HepG2 (cell line): ENCODE results near the gene SNCAIP. TPM values are rescaled to one million over a fixed set of nuclear protein-coding genes. Genes with fewer than 3 reads are reported as not detected.

Experiments used
- ATAC-seq: fragments of 200-7000 bp; cut with Tn5 transposase; 3 replicates; pipeline ENCODE4 v1.9.1; 2020; ENCODE audit warnings: mild to moderate bottlenecking, moderate library complexity
- BruUV-seq: library from RNA; stranded (reverse); fragments of 400-500 nt; replicated peaks from 2 replicates; lab custom pipeline; 2021; lab: Mats Ljungman, UMichigan
- CTCF ChIA-PET: fragments of 300-600 bp; formaldehyde crosslinking; extraction: SDS; loops from one replicate; lab custom pipeline; 2021; ENCODE audit warnings: low total read pairs, inconsistent platforms, low intra/inter-chr PET ratio; lab: Yijun Ruan, JAX
- POLR2A ChIA-PET: fragments of 350-600 bp; sonication (Branson Sonifier 250); formaldehyde crosslinking; loops from one replicate; lab custom pipeline; 2020; ENCODE audit warnings: antibody characterized with exemption, inconsistent platforms; lab: Yijun Ruan, JAX
- DNase-seq: peaks from one replicate; pipeline ENCODE4 v3.0.0-alpha.2; 2015; ENCODE audit warnings: low spot score
- FAIRE-seq: peaks from 3 replicates; lab custom pipeline; 2011; peaks lifted over from hg19 to GRCh38; lab: Jason Lieb, UNC
- H2AFZ ChIP-seq: one replicate; pipeline ENCODE4 v1.6.1; 2011; ENCODE audit warnings: low read length, inconsistent platforms
- H3K27ac ChIP-seq: fragments of 300-600 bp; 3 replicates; pipeline ENCODE4 v1.8.0; 2011; ENCODE audit warnings: mixed run types, mild to moderate bottlenecking, mixed read lengths, low read length, inconsistent platforms; ENCODE audit not compliant: insufficient read depth; ENCODE audit errors: extremely low read length
- H3K27me3 ChIP-seq, 2 experiments: fragments of 200-600 bp in 1 of 2; 2 replicates in 1 of 2; 3 replicates in 1 of 2; pipeline versions ENCODE4 v1.6.0 to v1.8.0; 2011; ENCODE audit warnings: low read length in 2 of 2, mild to moderate bottlenecking in 2 of 2, moderate library complexity in 2 of 2, inconsistent platforms in 1 of 2; ENCODE audit not compliant: insufficient read depth in 2 of 2, control insufficient read depth in 1 of 2
- H3K36me3 ChIP-seq, 2 experiments: fragments of 200-600 bp in 1 of 2; replicated peaks in 1 of 2; 2 replicates in 1 of 2; 3 replicates in 1 of 2; pipeline versions ENCODE4 v1.5.1 to v1.8.0; 2011; ENCODE audit warnings: low read length in 2 of 2, inconsistent platforms in 1 of 2; ENCODE audit not compliant: insufficient read depth in 2 of 2, control insufficient read depth in 1 of 2
- H3K4me1 ChIP-seq: 2 replicates; pipeline ENCODE4 v1.5.1; 2012; ENCODE audit warnings: low read length, inconsistent platforms; ENCODE audit not compliant: insufficient read depth
- H3K4me2 ChIP-seq: 2 replicates; pipeline ENCODE4 v1.6.0; 2011; ENCODE audit warnings: low read depth, low read length, inconsistent platforms
- H3K4me3 ChIP-seq, 3 experiments: fragments of 200-600 bp in 1 of 3; sonication (generic), shearing (Covaris generic) in 1 of 3; replicated peaks in 1 of 3; 2 replicates each; pipeline ENCODE4 v1.5.1; 2011 to 2016; ENCODE audit warnings: low read length in 3 of 3, inconsistent platforms in 2 of 3, low read depth in 2 of 3, mild to moderate bottlenecking in 2 of 3, control low read depth in 1 of 3, mixed read lengths in 1 of 3; ENCODE audit not compliant: insufficient read depth in 1 of 3
- H3K79me2 ChIP-seq: one replicate; pipeline ENCODE4 v1.6.1; 2011; ENCODE audit warnings: low read length, inconsistent platforms; ENCODE audit not compliant: insufficient read depth
- H3K9ac ChIP-seq: 2 replicates; pipeline ENCODE4 v1.6.0; 2011; ENCODE audit warnings: mild to moderate bottlenecking, low read depth, low read length, inconsistent platforms; ENCODE audit not compliant: insufficient read depth
- H3K9me3 ChIP-seq: 2 replicates; pipeline ENCODE4 v1.5.1; 2012; ENCODE audit warnings: mild to moderate bottlenecking, low read length
- H4K20me1 ChIP-seq: 2 replicates; pipeline ENCODE4 v1.6.0; 2011; ENCODE audit warnings: inconsistent platforms, mild to moderate bottlenecking, low read length, moderate library complexity; ENCODE audit not compliant: insufficient read depth
- BORCS8-MEF2B ChIP-seq: sonication (generic); formaldehyde crosslinking; IDR thresholded peaks from 2 replicates; pipeline ENCODE4 v1.8.0; 2022; ENCODE audit warnings: mild to moderate bottlenecking, missing genetic modification reagents
- FOXO1 ChIP-seq: sonication (generic); formaldehyde crosslinking; IDR thresholded peaks from 2 replicates; pipeline ENCODE4 v1.4.0; 2020; ENCODE audit warnings: missing genetic modification reagents
- IRF2 ChIP-seq: IDR thresholded peaks from 2 replicates; pipeline ENCODE4 v1.6.1; 2018; ENCODE audit warnings: missing genetic modification reagents, missing compliant biosample characterization
- MEIS1 ChIP-seq: sonication (generic); formaldehyde crosslinking; IDR thresholded peaks from 2 replicates; pipeline ENCODE4 v1.9.0; 2021; ENCODE audit warnings: mild to moderate bottlenecking, missing genetic modification reagents, moderate library complexity, borderline replicate concordance
- RFXAP ChIP-seq: sonication (generic); formaldehyde crosslinking; IDR thresholded peaks from 2 replicates; pipeline ENCODE4 v1.4.0; 2020; ENCODE audit warnings: missing genetic modification reagents, borderline replicate concordance
- ZFP1 ChIP-seq: IDR thresholded peaks from 2 replicates; pipeline ENCODE4 v1.6.1; 2016
- ZNF431 ChIP-seq: sonication (generic); formaldehyde crosslinking; IDR thresholded peaks from 2 replicates; pipeline ENCODE4 v1.9.0; 2022; ENCODE audit warnings: missing genetic modification reagents, low read depth, mild to moderate bottlenecking, borderline replicate concordance
- ZNF557 ChIP-seq: sonication (generic); formaldehyde crosslinking; IDR thresholded peaks from 2 replicates; pipeline ENCODE4 v1.4.0; 2020; ENCODE audit warnings: missing genetic modification reagents
- ZNF589 ChIP-seq: sonication (generic); formaldehyde crosslinking; conservative IDR thresholded peaks from 2 replicates; pipeline ENCODE4 v1.8.0; 2022; ENCODE audit warnings: mild to moderate bottlenecking, moderate library complexity, missing genetic modification reagents
- ZNF841 ChIP-seq: sonication (generic); formaldehyde crosslinking; IDR thresholded peaks from 2 replicates; pipeline ENCODE4 v1.8.1; 2023; ENCODE audit warnings: missing genetic modification reagents, borderline replicate concordance
- WGBS: methylation state at CpG from one replicate; pipeline ENCODE4 v1.1.6; 2017; ENCODE audit warnings: low lambda C conversion rate; 5-methylcytosine and 5-hydroxymethylcytosine counted together
- in situ Hi-C: cut with HindIII; loops from 2 replicates; pipeline ENCODE4 v1.10.0; 2017; ENCODE audit warnings: low pct_unique_long_range_greater_than_20kb; ENCODE audit not compliant: extremely low pct_ligation_motif_present
- intact Hi-C: fragments of 100-400 bp; cut with micrococcal nuclease; formaldehyde crosslinking; loops from one replicate; pipeline ENCODE4 v1.10.0; 2022; ENCODE audit not compliant: unreplicated experiment
- polyA plus RNA-seq, 8 experiments: library from polyadenylated mRNA; depleted of rRNA in 3 of 8; stranded (reverse) in 7 of 8; unstranded in 1 of 8; fragments of >200 nt; fragmentation: Illumina TruSeq in 4 of 8; extraction: Trizol in 4 of 8; gene quantifications; 2 replicates each; pipeline versions ENCODE4 v1.2.1 to v1.2.3, GENCODE V29; 2011 to 2016; ENCODE audit warnings: low read depth in 4 of 8, missing spikeins in 1 of 8, mixed read lengths in 1 of 8; ENCODE audit not compliant: insufficient read depth in 1 of 8
- total RNA-seq, 5 experiments: library from RNA; depleted of rRNA; stranded (reverse); fragments of >200 nt; fragmentation: Illumina TruSeq; extraction: Trizol; gene quantifications; 2 replicates each; pipeline ENCODE4 v1.2.3, GENCODE V29; 2016; ENCODE audit warnings: low read depth in 1 of 5
- TF ChIP-seq, protein P1 (sequence below): sonication (generic); formaldehyde crosslinking; IDR thresholded peaks from 2 replicates; pipeline ENCODE4 v1.4.0; 2020; ENCODE audit warnings: missing genetic modification reagents

Gene SNCAIP
- total and polyA plus RNA-seq, 2 of the 13 experiments (the other 11 are each of a cell fraction or from before 2014, with no cell fraction given), result not detected

DNA sequence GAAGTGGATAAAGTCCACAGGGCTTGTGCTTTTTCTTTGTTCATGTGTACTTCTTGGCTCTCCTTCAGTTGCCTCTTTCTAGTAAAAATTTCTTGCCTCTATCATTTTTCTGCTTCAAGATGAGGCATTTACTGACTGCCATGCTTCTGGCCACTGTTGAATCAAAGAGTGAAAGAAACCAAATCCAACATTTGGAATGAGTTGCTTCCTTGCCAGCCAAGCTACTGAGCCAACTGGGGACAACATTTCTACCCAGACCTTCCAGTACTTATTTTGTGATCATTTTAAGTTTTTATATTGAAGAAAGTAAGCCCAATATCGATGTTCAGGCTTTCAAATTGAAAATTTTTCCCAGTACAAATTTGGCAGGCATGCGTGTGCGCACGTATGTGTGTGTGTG lies 73.2 kb downstream of the SNCAIP start (continued):
- TF ChIP-seq RFXAP (no peak), ZNF589 (no peak), ZNF431 (CRISPR knock-in tag) (no peak), ZNF557 (CRISPR knock-in tag) (no peak), FOXO1 (CRISPR knock-in tag) (no peak), IRF2 (no peak)

DNA sequence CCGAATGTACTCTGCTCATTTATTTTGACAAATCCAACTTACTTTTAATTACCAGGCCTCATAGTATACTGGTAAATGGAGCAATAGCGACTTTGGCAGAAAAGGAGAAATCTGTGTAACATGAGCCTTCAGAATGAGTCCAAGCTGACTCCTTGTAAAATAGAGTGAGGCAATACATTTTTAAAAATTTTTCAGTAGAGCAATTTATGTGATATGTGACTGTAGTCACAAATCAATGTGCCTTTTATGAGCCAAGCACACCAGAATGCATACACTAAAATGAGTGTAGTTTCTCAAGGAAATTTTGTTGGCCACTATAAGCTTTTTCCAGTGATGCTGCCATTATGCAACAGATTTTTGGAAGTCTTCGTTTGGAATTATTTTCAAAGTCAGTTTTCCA lies 73.8 kb downstream of the SNCAIP start:
- ATAC-seq (no peak), DNase-seq (no peak), FAIRE-seq (no peak)
- WGBS, result 5% methylated on average over 3 of the region's 3 CpGs
- H3K4me1 ChIP-seq, result no peaks in the 10 kb centered on the region
- H3K79me2 ChIP-seq, result no peaks in the 10 kb centered on the region
- no peak overlapping the region for H2AFZ ChIP-seq
- no peaks in the 10 kb centered on the region for H3K27me3 ChIP-seq
- H4K20me1 ChIP-seq, result no peaks in the 10 kb centered on the region
- no peak overlapping the region for H3K9ac ChIP-seq
- no peaks in the 10 kb centered on the region for H3K36me3 ChIP-seq
- no peak overlapping the region for H3K4me2 ChIP-seq
- ChIA-PET POLR2A (no interaction called here), CTCF (no interaction called here)
- H3K27ac ChIP-seq, result no peak overlapping the region
- H3K4me3 ChIP-seq, result no peak overlapping the region
- in situ Hi-C loops (no loop called here), intact Hi-C loops (no loop called here)
- no peak for TF ChIP-seq ZNF841 (CRISPR knock-in tag)
- TF ChIP-seq, protein P1, sequence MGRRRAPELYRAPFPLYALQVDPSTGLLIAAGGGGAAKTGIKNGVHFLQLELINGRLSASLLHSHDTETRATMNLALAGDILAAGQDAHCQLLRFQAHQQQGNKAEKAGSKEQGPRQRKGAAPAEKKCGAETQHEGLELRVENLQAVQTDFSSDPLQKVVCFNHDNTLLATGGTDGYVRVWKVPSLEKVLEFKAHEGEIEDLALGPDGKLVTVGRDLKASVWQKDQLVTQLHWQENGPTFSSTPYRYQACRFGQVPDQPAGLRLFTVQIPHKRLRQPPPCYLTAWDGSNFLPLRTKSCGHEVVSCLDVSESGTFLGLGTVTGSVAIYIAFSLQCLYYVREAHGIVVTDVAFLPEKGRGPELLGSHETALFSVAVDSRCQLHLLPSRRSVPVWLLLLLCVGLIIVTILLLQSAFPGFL (CRISPR knock-in tag), result no peak
- TF ChIP-seq RFXAP, result no peak
- TF ChIP-seq BORCS8-MEF2B (CRISPR knock-in tag), result no peak
- TF ChIP-seq MEIS1 (CRISPR knock-in tag), result no peak
- TF ChIP-seq ZFP1 (CRISPR knock-in tag), result no peak
- no TSS peak for BruUV-seq
- H3K9me3 ChIP-seq, result no peaks in the 10 kb centered on the region
